Occipital lobe (tissue), 2 donors: ENCODE results near the gene PACRG. TPM values are rescaled to one million over a fixed set of nuclear protein-coding genes. Genes with fewer than 3 reads are reported as not detected.

Experiments used
- DNase-seq: peaks from one replicate; lab custom pipeline; 2025; lab: John Stamatoyannopoulos, UW
- total RNA-seq: library from RNA; depleted of rRNA; stranded (reverse); fragments of >200 nt; gene quantifications from one replicate; pipeline ENCODE4 v1.2.3, GENCODE V29; 2014

PACRG gene
- total RNA-seq, 1 donor from 2014 or later: 6.7 TPM

DNA sequence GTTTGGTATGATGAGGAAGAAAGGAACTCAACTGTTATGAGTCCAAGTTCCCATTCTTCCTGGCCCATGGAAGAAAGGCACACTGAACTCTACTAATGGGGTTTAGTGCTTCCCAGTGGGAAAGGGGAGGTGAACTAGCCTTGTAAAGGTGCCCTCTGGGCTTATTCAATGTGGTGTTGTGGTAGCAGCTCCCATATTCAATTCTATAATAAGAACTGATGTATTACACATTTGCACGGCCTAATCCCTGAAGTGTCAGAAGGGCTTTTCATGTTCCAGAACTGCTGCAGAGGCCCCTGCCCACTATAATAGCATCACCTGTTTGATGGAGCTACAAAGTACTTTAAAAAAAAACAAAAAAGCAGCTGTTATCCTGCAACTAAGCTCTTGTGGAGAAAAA lies 17.4 kb upstream of the PACRG start:
- DNase-seq: no peak

DNA sequence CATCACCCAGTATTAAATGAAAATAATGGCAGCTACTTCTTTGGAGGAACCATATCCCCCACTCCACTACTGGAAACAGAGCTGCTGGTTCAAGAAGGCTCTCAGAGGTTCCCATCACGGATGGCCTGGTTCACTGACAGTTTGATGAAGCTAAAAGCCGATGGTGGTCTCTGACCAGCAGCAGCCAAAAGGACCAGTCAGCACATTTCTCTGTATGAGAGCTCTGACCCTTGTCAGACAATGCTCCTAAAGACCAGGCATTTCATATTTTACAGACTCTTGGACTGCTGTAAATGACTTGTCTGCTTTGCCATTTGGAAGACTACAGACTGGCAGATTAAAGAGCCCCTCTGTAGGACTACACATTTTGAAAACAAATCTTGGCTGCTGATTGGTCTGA lies 16.8 kb upstream of the PACRG start:
- no peak for DNase-seq

GRCh38 chr6:162711376-162711775 lies 16.4 kb upstream of the PACRG start:
- DNase-seq: no peak

- DNase-seq: no peak
Observed at GRCh38 chr6:162712694-162713093, 15.1 kb upstream of the PACRG start.

- no peak for DNase-seq
Observed at GRCh38 chr6:162713974-162714780, 13.6 kb upstream of the PACRG start.

DNA sequence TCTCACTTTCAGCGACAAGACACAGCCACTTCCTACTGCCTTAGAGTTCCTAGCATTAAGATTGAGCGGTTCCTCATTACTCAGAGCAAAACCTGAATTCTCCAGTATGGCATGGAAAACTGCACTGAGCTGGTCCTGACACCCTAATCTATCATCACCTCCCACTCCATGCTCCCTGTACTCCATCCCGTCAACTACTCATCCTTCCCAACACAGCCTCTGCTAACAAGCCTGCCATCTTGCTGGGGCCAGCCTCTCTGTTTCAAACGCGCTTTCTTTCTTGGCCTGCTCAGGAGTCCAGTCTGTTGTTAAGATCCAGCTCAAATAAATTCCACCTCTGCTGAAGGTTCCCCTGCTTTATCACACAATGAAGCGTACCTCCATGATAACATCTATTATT lies 12.2 kb upstream of the PACRG start:
- no peak for DNase-seq

DNA sequence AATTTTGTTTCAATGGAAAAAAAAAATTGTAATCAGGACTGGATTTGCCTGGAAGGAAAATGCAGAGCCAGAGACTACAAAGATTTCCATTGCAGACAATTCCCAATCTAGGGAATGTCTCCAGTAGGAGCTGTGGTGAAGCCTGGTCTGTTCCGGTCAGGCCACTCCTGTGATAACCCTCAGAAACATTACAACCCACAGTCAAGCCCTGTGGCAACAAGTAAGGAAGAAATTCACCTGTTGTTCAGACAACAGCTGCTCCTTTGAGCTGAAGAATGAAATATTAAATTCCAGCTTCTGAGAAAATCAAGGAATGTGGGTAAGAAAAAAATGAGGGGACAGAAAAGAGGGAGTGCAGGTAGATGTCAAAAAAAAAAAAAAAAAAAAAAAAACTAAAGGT lies 8.2 kb upstream of the PACRG start:
- no peak for DNase-seq

DNA sequence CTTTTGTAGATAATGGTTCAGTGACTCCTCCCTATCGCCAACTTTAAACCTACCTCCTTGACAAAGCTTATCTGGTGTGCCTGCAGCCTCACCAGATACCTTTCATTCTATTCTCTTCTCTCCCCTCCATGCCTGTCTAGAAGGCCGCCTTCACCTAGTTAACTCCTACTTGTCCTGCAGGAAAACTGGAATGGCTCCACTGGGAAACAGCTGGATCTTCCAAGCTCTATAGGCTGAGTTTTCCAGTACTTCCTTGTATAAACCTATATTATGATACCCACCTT lies 6.4 kb upstream of the PACRG start:
- no peak for DNase-seq

GRCh38 chr6:162722226-162722625 lies 5.5 kb upstream of the PACRG start:
- no peak for DNase-seq

GRCh38 chr6:162722633-162723032 lies 5.1 kb upstream of the PACRG start:
- DNase-seq: no peak

GRCh38 chr6:162726947-162727321 lies 840 bp upstream of the PACRG start:
- DNase-seq: peak; percentile 30

- DNase-seq: peak; percentile 19
Observed at GRCh38 chr6:162728197-162728596, 423 bp downstream of the PACRG start.

GRCh38 chr6:162728706-162729105 lies 932 bp downstream of the PACRG start:
- DNase-seq: no peak

GRCh38 chr6:162730502-162730901 lies 2.7 kb downstream of the PACRG start:
- no peak for DNase-seq

DNA sequence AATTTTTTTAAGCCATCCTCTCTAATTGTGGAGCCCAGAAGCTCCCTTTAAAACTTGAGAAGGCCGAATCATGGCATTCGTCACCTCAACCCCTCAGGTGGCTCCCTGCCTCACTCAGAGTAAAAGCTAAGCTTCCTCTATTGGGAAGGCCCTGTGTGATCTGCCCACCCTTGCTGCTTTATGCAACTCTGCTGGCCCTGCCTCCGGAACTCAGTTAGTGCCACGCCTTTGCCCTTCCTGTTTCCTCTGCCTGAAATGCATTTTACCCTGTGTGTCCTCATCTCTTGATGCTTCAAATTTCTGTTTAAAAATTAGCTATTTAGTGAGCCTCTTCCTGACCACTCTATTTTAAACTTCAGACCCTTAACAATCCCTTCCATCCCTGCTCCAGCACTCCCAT lies 5.7 kb downstream of the PACRG start:
- DNase-seq: no peak

DNA sequence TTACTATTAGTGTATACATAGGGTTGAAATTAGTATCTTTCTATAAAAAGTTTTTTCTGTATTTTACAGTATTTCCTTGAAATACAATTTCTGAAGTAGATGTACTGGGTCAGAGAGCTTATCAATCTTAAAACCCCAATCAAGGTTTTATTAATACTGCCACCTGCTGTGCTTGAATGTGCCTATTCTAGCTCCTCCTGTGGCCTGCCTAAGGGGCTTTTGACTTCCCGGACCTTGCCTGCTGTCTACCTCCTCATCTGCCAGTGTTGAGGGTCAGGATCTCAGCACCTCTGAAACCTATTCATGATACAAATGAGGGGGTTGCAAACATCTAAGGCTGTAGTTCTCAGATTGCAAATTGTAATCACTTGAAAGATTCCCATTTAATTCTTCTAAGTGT lies 9.2 kb downstream of the PACRG start:
- DNase-seq: no peak

DNA sequence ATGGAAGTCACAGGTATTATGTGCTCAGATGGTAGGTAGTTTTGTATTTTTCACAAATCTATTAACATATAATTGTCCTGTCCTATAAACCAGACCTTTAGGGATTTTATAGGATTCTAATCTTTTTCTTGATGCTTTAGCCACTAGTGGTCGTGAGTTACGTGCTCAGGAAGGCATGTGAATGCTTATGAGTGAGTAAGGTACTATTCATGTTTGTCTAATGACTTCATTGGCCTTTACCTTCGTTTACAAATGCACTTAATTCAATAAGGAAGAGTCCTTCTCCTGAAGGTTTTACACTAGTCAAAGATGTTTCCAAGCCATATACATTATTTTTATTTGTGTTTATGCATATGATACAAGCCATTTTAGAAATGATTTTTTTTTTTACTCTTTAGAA lies 23.0 kb downstream of the PACRG start:
- no peak for DNase-seq

DNA sequence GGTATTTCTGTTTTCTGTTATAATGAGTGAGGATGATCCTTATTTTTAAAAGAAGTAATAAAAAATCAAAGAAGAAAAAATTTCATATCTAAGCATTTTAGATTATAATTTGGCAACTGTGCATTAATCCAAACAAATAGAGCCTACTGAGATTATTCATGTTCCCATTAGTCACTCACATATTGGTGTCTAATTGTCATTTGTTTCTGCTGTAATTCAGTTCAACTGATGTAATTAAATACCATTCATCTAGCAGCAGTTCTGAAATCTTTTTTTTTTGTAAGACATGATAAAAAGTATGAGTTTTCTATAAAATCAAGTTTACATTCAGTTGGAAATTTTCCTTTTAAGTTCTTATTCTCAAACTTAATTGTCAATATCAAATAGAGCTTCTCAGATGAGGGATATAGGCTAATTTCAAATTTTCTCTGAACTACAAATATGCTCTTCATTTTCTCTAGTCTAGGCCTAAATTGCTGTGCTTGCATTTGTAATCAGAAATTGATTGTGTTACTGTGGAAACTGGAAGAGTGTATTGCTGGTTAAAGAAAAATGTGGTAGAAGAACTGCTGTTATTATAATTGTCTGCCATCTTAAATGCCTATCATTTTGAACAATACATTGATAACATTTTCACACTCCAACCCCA lies 23.6 kb downstream of the PACRG start:
- DNase-seq: no peak

DNA sequence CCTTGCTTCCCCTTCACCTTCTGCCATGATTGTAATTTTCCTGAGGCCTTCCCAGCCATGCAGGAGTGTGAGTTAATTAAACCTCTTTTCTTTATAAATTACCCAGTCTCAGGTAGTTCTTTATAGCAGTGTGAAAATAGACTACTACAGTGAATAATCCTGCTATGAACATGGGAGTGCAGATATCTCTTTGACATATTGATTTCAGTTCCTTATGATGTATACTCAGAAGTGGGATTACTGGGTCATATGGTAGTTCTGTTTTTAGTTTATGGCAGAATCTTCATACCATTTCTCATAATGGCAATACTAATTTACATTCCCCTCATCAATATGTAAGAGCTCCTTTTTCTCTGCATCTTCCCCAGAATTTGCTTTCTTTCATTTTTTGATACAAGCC lies 26.0 kb downstream of the PACRG start:
- no peak for DNase-seq

GRCh38 chr6:162770136-162770535 lies 42.4 kb downstream of the PACRG start:
- no peak for DNase-seq

GRCh38 chr6:162770955-162771354 lies 43.2 kb downstream of the PACRG start:
- no peak for DNase-seq

DNA sequence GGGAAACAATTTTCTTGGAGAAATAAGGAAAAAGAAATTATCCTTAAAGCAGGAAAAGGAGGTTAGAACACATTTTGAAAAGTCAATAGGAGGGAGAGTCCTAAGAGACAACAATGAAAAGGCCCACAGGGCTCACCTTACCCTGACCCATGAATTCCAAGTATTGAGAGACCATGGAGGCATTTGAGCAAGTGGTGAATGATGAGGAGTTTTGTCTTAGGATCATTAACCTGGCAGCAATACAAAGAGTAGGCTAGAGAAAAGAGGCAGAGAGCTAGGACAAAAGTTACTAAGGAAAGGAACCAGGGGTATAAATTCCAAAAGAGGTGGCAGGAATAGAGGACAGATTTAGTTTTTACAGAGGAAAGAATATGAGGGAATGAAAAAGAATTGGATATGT lies 44.7 kb downstream of the PACRG start:
- DNase-seq: no peak

DNA sequence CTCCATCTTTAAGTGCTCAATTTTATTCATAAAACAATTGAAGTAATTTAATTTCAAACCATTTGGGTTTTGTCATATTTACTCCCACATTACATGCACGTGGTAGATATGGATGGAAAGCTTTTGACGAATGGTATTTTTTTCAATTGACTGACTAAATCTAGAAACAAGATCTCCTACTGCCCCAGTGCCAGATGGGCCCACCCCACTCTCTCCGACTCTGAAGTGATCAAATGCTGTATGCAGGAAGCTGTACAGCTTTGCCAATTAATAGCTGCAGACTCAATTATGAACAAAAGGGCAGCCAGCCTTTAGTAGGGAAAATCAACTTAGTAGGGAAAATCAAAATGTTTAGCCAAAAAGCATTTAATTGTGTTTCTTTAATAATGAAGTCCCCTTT lies 46.2 kb downstream of the PACRG start:
- DNase-seq: no peak

DNA sequence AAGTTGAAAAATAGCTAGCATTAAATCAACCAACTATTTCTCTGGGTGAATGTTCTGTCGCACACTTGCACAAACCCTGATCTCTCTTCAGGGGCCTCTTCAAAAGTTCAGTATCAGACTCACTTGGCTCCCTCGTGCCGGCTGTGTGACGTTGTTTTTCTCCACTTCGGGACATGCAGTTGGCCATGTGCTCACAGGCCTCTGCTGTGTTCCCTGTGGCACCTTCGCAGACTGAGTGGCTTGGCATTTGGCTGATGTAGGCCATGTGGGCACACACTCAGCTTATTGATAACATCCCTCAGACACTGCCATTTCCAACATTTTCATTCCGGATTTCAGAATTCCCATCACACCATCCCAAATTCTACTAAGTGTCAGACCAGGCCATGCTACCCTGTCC lies 49.3 kb downstream of the PACRG start:
- no peak for DNase-seq
